Measurements from ENCODE around the gene MGLL.

Gene MGLL

GRCh38 chr3:127647845-127648204 lies 174.5 kb downstream of the MGLL start:
- TF ChIP-seq CTCF (IDR thresholded peaks at IDR 0.05; ENCODE audit: control insufficient read depth, extremely low read depth, insufficient read depth): no peak
- no peak for DNase-seq (ENCODE audit: low read depth)
- no peak overlapping the region for H3K4me3 ChIP-seq (ENCODE audit: low read depth, low read length)

- TF ChIP-seq CTCF (IDR thresholded peaks at IDR 0.05; ENCODE audit: control insufficient read depth, extremely low read depth, insufficient read depth): no peak
- DNase-seq (ENCODE audit: low read depth): no peak
- no peak overlapping the region for H3K4me3 ChIP-seq (ENCODE audit: low read depth, low read length)
Measured at GRCh38 chr3:127647166-127647844, 175.0 kb downstream of the MGLL start.

GRCh38 chr3:127646501-127647046 lies 175.7 kb downstream of the MGLL start:
- TF ChIP-seq CTCF (IDR thresholded peaks at IDR 0.05; ENCODE audit: control insufficient read depth, extremely low read depth, insufficient read depth): no peak
- DNase-seq (ENCODE audit: low read depth): no peak
- H3K4me3 ChIP-seq (ENCODE audit: low read depth, low read length): no peak overlapping the region

GRCh38 chr3:127645371-127646015 lies 176.8 kb downstream of the MGLL start:
- DNase-seq (ENCODE audit: low read depth): no peak
- no peak overlapping the region for H3K4me3 ChIP-seq (ENCODE audit: low read depth, low read length)
- TF ChIP-seq CTCF (IDR thresholded peaks at IDR 0.05; ENCODE audit: control insufficient read depth, extremely low read depth, insufficient read depth): no peak

GRCh38 chr3:127644641-127645370 lies 177.5 kb downstream of the MGLL start:
- TF ChIP-seq CTCF (IDR thresholded peaks at IDR 0.05; ENCODE audit: control insufficient read depth, extremely low read depth, insufficient read depth): no peak
- DNase-seq (ENCODE audit: low read depth): no peak
- H3K4me3 ChIP-seq (ENCODE audit: low read depth, low read length): no peak overlapping the region

GRCh38 chr3:127640042-127640355 lies 182.3 kb downstream of the MGLL start:
- DNase-seq (ENCODE audit: low read depth): no peak
- no peak for TF ChIP-seq CTCF (IDR thresholded peaks at IDR 0.05; ENCODE audit: control insufficient read depth, extremely low read depth, insufficient read depth)
- no peak overlapping the region for H3K4me3 ChIP-seq (ENCODE audit: low read depth, low read length)

Data from LNCaP clone FGC (cell line).